ENCODE data around the gene P2RX2. TPM values are rescaled to one million over a fixed set of nuclear protein-coding genes. Genes with fewer than 3 reads are reported as not detected.
A peak's percentile ranks its signal among the peaks of the same experiment; 100 is the strongest.

Gene P2RX2
- total RNA-seq, 2 experiments from 2014 or later = not detected

DNA sequence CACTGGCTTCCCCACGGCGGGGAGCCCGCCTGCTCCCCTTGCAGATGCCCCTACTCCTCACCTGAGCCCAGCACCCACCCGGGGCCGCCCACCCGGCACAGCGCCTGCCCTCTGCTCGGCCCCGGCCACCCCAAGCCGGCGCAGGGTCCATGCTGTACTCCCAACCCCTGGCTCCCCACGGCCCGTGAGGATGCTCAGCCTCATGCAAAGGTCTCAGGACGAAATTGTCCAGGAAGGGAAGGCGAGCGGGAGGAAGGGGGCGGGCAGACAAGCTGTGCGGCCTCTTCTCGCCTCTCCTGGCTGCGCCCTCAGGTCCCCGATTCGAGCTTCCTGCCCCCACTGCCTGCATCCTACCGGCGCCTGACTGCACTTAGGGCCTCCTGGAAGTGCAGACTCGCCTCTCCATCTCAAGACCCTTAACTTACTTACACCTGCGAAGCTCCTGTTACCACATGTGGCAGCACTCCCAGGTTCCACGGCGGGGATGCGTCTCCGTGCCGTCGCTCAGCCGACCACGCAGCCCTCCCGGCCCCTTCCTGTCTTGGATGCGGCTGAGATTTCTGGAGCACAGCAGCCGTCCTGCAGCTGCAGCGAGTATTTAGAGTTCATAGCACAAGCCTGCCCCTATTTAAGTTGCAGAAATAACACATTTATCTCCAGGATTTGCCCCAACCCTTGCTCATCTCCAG is 26.1 kb upstream of the P2RX2 start:
- no TSS peak for BruUV-seq (replicated peaks)
- H3K4me2 ChIP-seq (ENCODE audit: low read length) = no peak overlapping the region
- H3K4me3 ChIP-seq (ENCODE audit: low read depth, low read length, poor library complexity, severe bottlenecking) = no peak overlapping the region
- intact Hi-C loops (cut with micrococcal nuclease; ENCODE audit: unreplicated experiment) = no loop called here
- H3K9me3 ChIP-seq (ENCODE audit: low read length) = no peaks in the 10 kb centered on the region
- peaks cover 3% of the 10 kb centered on the region for H3K4me1 ChIP-seq (ENCODE audit: insufficient read depth, low read length, poor library complexity, severe bottlenecking)
- no peaks in the 10 kb centered on the region for H3K79me2 ChIP-seq (ENCODE audit: insufficient read depth, low read depth, low read length)
- no peak for DNase-seq (ENCODE audit: low spot score)
- no peaks in the 10 kb centered on the region for H3K9me2 ChIP-seq (ENCODE audit: insufficient read depth, low read length)
- H2AFZ ChIP-seq (ENCODE audit: low read length) = no peak overlapping the region
- CTCF ChIA-PET (ENCODE audit: unreplicated experiment) = no interaction called here
- no peak overlapping the region for H3K27ac ChIP-seq (ENCODE audit: low read depth, low read length, poor library complexity, severe bottlenecking)
- POLR2A ChIA-PET = interaction anchor here (0.6 to 0.8 kb wide), 2 partner anchors 108 to 173 kb away, joined by 4 read pairs; no protein-coding TSS in a partner anchor
- H3K36me3 ChIP-seq (ENCODE audit: insufficient read depth, low read length) = no peaks in the 10 kb centered on the region
- no peaks in the 10 kb centered on the region for H4K20me1 ChIP-seq (ENCODE audit: insufficient read depth, low read length)
- TF ChIP-seq, protein P1, sequence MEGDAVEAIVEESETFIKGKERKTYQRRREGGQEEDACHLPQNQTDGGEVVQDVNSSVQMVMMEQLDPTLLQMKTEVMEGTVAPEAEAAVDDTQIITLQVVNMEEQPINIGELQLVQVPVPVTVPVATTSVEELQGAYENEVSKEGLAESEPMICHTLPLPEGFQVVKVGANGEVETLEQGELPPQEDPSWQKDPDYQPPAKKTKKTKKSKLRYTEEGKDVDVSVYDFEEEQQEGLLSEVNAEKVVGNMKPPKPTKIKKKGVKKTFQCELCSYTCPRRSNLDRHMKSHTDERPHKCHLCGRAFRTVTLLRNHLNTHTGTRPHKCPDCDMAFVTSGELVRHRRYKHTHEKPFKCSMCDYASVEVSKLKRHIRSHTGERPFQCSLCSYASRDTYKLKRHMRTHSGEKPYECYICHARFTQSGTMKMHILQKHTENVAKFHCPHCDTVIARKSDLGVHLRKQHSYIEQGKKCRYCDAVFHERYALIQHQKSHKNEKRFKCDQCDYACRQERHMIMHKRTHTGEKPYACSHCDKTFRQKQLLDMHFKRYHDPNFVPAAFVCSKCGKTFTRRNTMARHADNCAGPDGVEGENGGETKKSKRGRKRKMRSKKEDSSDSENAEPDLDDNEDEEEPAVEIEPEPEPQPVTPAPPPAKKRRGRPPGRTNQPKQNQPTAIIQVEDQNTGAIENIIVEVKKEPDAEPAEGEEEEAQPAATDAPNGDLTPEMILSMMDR (conservative IDR thresholded peaks at IDR 0.05; ENCODE audit: low read length) = no peak
- TF ChIP-seq EZH2phosphoT487 (IDR thresholded peaks at IDR 0.05; ENCODE audit: borderline replicate concordance, low read depth, low read length) = no peak

DNA sequence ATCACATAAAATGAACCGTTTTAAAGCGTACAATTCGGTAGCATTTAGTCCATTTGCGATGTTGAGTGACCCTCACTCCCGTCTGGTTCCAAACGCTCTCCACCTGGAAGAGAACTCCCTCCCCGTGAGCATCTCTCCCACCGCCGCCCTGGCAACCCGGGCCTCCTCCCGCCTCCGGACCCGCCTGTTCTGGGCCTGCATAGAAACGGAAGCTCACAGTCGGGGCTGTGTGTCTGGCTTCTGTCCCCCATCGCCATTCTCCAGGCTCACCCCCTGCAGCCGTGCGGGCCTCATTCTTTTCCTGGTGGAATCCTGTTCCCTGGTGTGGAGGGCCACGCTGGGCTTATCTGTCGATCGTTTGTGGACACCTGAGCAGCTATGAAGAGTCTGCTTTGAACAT is 25.5 kb upstream of the P2RX2 start:
- Histone ChIP-seq H3K4me2 (ENCODE audit: low read length) (no peak overlapping the region), H3K36me3 (ENCODE audit: insufficient read depth, low read length) (no peaks in the 10 kb centered on the region), H3K4me3 (ENCODE audit: low read depth, low read length, poor library complexity, severe bottlenecking) (no peak overlapping the region), H3K4me1 (ENCODE audit: insufficient read depth, low read length, poor library complexity, severe bottlenecking) (peaks cover 3% of the 10 kb centered on the region), H4K20me1 (ENCODE audit: insufficient read depth, low read length) (no peaks in the 10 kb centered on the region), H3K9me2 (ENCODE audit: insufficient read depth, low read length) (no peaks in the 10 kb centered on the region), H3K9me3 (ENCODE audit: low read length) (no peaks in the 10 kb centered on the region), H2AFZ (ENCODE audit: low read length) (no peak overlapping the region), H3K27ac (ENCODE audit: low read depth, low read length, poor library complexity, severe bottlenecking) (no peak overlapping the region), H3K79me2 (ENCODE audit: insufficient read depth, low read depth, low read length) (no peaks in the 10 kb centered on the region)
- no peak for DNase-seq (ENCODE audit: low spot score)
- ChIA-PET CTCF (ENCODE audit: unreplicated experiment) (no interaction called here), POLR2A (interaction anchor here (0.8 kb wide), 1 partner anchor 173 kb away, joined by 4 read pairs; no protein-coding TSS in a partner anchor)
- intact Hi-C loops (cut with micrococcal nuclease; ENCODE audit: unreplicated experiment) = no loop called here
- TF ChIP-seq EZH2phosphoT487 (IDR thresholded peaks at IDR 0.05; ENCODE audit: borderline replicate concordance, low read depth, low read length) = no peak
- TF ChIP-seq, protein P1 (conservative IDR thresholded peaks at IDR 0.05; ENCODE audit: low read length) = no peak
- no TSS peak for BruUV-seq (replicated peaks)

DNA sequence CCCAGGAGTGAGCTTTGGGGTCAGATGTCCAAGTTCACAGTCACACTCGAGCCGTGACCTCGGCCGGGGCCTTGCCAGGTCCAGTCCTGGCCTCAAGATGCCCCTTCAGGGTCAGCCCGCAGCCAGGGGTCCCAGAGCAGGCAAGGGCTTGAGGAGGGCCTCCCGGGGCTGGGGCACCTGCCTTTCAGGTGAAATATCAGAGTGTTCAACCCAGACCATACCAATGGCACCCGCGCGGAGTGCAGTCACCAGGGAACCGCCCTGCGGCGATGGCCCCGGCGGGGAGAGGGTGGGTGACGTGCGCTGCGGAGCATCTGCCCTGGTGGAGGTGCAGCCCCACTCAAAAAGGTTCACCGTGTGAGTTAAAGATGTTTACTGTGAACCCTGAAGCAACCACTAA is 25.1 kb upstream of the P2RX2 start:
- H3K4me2 ChIP-seq (ENCODE audit: low read length) = peak overlapping the region; percentile 22
- POLR2A ChIA-PET = interaction anchor here (0.8 kb wide), 1 partner anchor 174 kb away, joined by 4 read pairs; no protein-coding TSS in a partner anchor

More for the DNA sequence above, 25.1 kb upstream of the P2RX2 start:
- H2AFZ ChIP-seq (ENCODE audit: low read length) = no peak overlapping the region
- no peaks in the 10 kb centered on the region for H3K9me2 ChIP-seq (ENCODE audit: insufficient read depth, low read length)
- H3K79me2 ChIP-seq (ENCODE audit: insufficient read depth, low read depth, low read length) = no peaks in the 10 kb centered on the region
- peaks cover 3% of the 10 kb centered on the region for H3K4me1 ChIP-seq (ENCODE audit: insufficient read depth, low read length, poor library complexity, severe bottlenecking)
- no peaks in the 10 kb centered on the region for H4K20me1 ChIP-seq (ENCODE audit: insufficient read depth, low read length)
- CTCF ChIA-PET (ENCODE audit: unreplicated experiment) = no interaction called here
- intact Hi-C loops (cut with micrococcal nuclease; ENCODE audit: unreplicated experiment) = no loop called here
- BruUV-seq (replicated peaks) = no TSS peak
- TF ChIP-seq, protein P1 (conservative IDR thresholded peaks at IDR 0.05; ENCODE audit: low read length) = no peak
- no peak for TF ChIP-seq EZH2phosphoT487 (IDR thresholded peaks at IDR 0.05; ENCODE audit: borderline replicate concordance, low read depth, low read length)
- H3K36me3 ChIP-seq (ENCODE audit: insufficient read depth, low read length) = no peaks in the 10 kb centered on the region
- H3K27ac ChIP-seq (ENCODE audit: low read depth, low read length, poor library complexity, severe bottlenecking) = no peak overlapping the region
- no peaks in the 10 kb centered on the region for H3K9me3 ChIP-seq (ENCODE audit: low read length)
- no peak overlapping the region for H3K4me3 ChIP-seq (ENCODE audit: low read depth, low read length, poor library complexity, severe bottlenecking)
- no peak for DNase-seq (ENCODE audit: low spot score)

Measured in OCI-LY7 (cell line).